ENCODE results near the gene DGUOK.

DNA sequence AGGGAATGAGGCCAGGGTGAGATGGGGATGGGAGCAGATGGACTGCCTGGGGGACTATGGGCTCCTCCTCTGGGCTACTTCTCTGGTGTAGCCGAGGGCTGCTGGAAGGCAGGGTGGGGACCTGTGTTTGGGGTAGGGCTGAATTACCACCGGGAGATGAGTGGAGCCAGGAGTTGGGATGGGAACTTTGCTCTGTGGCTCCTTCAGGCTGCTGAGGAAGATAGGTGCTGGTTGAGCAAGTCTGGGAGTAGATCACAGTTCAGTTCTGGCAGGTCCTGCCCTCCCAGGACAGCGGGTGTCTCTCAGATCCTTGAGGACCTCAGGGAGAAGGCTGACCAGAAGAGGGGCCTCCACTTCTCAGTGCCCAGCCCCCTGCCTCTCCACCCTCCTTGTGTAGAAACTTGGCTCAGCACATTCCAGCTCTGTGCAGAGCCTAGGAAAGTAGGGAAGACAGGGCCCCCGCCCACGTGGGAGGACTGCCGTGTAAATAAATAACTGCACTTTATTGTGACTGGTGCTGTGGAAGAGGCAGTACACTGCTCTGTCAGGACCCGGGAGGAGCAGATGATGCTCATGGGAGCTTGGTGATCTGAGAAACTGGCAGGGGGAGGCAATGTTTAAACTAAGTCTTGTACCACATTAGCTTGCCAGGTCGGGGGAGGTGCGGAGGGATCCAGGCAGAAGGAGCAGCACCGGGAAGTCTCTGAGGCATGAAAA, 73.4 kb downstream of the DGUOK start:
- TF ChIP-seq POU2F2 (IDR thresholded peaks at IDR 0.05; ENCODE audit: low read depth, low read length) (no peak), POLR2A (IDR thresholded peaks at IDR 0.05; ENCODE audit: low read depth, low read length) (no peak)

Measured in GM12891 (cell line).